HepG2 (cell line): ENCODE results near the gene LAMC1. TPM values are rescaled to one million over a fixed set of nuclear protein-coding genes. Genes with fewer than 3 reads are reported as not detected.

Experiments
- ATAC-seq: fragments of 200-7000 bp; cut with Tn5 transposase; 3 replicates; pipeline ENCODE4 v1.9.1; 2020; ENCODE audit warnings: mild to moderate bottlenecking, moderate library complexity
- BruUV-seq: library from RNA; stranded (reverse); fragments of 400-500 nt; replicated peaks from 2 replicates; lab custom pipeline; 2021; lab: Mats Ljungman, UMichigan
- CTCF ChIA-PET: fragments of 300-600 bp; formaldehyde crosslinking; extraction: SDS; loops from one replicate; lab custom pipeline; 2021; ENCODE audit warnings: low total read pairs, inconsistent platforms, low intra/inter-chr PET ratio; lab: Yijun Ruan, JAX
- POLR2A ChIA-PET: fragments of 350-600 bp; sonication (Branson Sonifier 250); formaldehyde crosslinking; loops from one replicate; lab custom pipeline; 2020; ENCODE audit warnings: antibody characterized with exemption, inconsistent platforms; lab: Yijun Ruan, JAX
- DNase-seq: peaks from one replicate; pipeline ENCODE4 v3.0.0-alpha.2; 2015; ENCODE audit warnings: low spot score
- FAIRE-seq: peaks from 3 replicates; lab custom pipeline; 2011; peaks lifted over from hg19 to GRCh38; lab: Jason Lieb, UNC
- H2AFZ ChIP-seq: one replicate; pipeline ENCODE4 v1.6.1; 2011; ENCODE audit warnings: low read length, inconsistent platforms
- H3K27ac ChIP-seq: fragments of 300-600 bp; 3 replicates; pipeline ENCODE4 v1.8.0; 2011; ENCODE audit warnings: mixed run types, mild to moderate bottlenecking, mixed read lengths, low read length, inconsistent platforms; ENCODE audit not compliant: insufficient read depth; ENCODE audit errors: extremely low read length
- H3K27me3 ChIP-seq, 2 experiments: fragments of 200-600 bp in 1 of 2; 2 replicates in 1 of 2; 3 replicates in 1 of 2; pipeline versions ENCODE4 v1.6.0 to v1.8.0; 2011; ENCODE audit warnings: low read length in 2 of 2, mild to moderate bottlenecking in 2 of 2, moderate library complexity in 2 of 2, inconsistent platforms in 1 of 2; ENCODE audit not compliant: insufficient read depth in 2 of 2, control insufficient read depth in 1 of 2
- H3K36me3 ChIP-seq, 2 experiments: fragments of 200-600 bp in 1 of 2; replicated peaks in 1 of 2; 2 replicates in 1 of 2; 3 replicates in 1 of 2; pipeline versions ENCODE4 v1.5.1 to v1.8.0; 2011; ENCODE audit warnings: low read length in 2 of 2, inconsistent platforms in 1 of 2; ENCODE audit not compliant: insufficient read depth in 2 of 2, control insufficient read depth in 1 of 2
- H3K4me1 ChIP-seq: 2 replicates; pipeline ENCODE4 v1.5.1; 2012; ENCODE audit warnings: low read length, inconsistent platforms; ENCODE audit not compliant: insufficient read depth
- H3K4me2 ChIP-seq: 2 replicates; pipeline ENCODE4 v1.6.0; 2011; ENCODE audit warnings: low read depth, low read length, inconsistent platforms
- H3K4me3 ChIP-seq, 3 experiments: fragments of 200-600 bp in 1 of 3; sonication (generic), shearing (Covaris generic) in 1 of 3; replicated peaks in 1 of 3; 2 replicates each; pipeline ENCODE4 v1.5.1; 2011 to 2016; ENCODE audit warnings: low read length in 3 of 3, inconsistent platforms in 2 of 3, low read depth in 2 of 3, mild to moderate bottlenecking in 2 of 3, control low read depth in 1 of 3, mixed read lengths in 1 of 3; ENCODE audit not compliant: insufficient read depth in 1 of 3
- H3K79me2 ChIP-seq: one replicate; pipeline ENCODE4 v1.6.1; 2011; ENCODE audit warnings: low read length, inconsistent platforms; ENCODE audit not compliant: insufficient read depth
- H3K9ac ChIP-seq: 2 replicates; pipeline ENCODE4 v1.6.0; 2011; ENCODE audit warnings: mild to moderate bottlenecking, low read depth, low read length, inconsistent platforms; ENCODE audit not compliant: insufficient read depth
- H3K9me3 ChIP-seq: 2 replicates; pipeline ENCODE4 v1.5.1; 2012; ENCODE audit warnings: mild to moderate bottlenecking, low read length
- H4K20me1 ChIP-seq: 2 replicates; pipeline ENCODE4 v1.6.0; 2011; ENCODE audit warnings: inconsistent platforms, mild to moderate bottlenecking, low read length, moderate library complexity; ENCODE audit not compliant: insufficient read depth
- KDM1A ChIP-seq: IDR thresholded peaks from 2 replicates; pipeline ENCODE4 v1.6.1; 2016; ENCODE audit warnings: missing compliant biosample characterization
- NFE2L2 ChIP-seq: fragments of 150-350 bp; IDR thresholded peaks from 2 replicates; pipeline ENCODE4 v1.6.1; 2014; ENCODE audit warnings: low read length
- NRL ChIP-seq: sonication (generic); formaldehyde crosslinking; IDR thresholded peaks from 2 replicates; pipeline ENCODE4 v1.5.0; 2020; ENCODE audit warnings: missing genetic modification reagents, mild to moderate bottlenecking, moderate library complexity, borderline replicate concordance
- SALL1 ChIP-seq: sonication (generic); formaldehyde crosslinking; IDR thresholded peaks from 2 replicates; pipeline ENCODE4 v1.8.0; 2022; ENCODE audit warnings: mild to moderate bottlenecking, missing genetic modification reagents
- SIX1 ChIP-seq: sonication (generic); formaldehyde crosslinking; IDR thresholded peaks from 2 replicates; pipeline ENCODE4 v1.4.0; 2020; ENCODE audit warnings: missing genetic modification reagents, borderline replicate concordance
- ZNF205 ChIP-seq: IDR thresholded peaks from 2 replicates; pipeline ENCODE4 v1.6.1; 2018; ENCODE audit warnings: missing biosample characterization, missing genetic modification reagents
- ZNF496 ChIP-seq: sonication (generic); formaldehyde crosslinking; IDR thresholded peaks from 2 replicates; pipeline ENCODE4 v1.8.1; 2023; ENCODE audit warnings: mild to moderate bottlenecking, moderate library complexity, missing genetic modification reagents; ENCODE audit not compliant: insufficient replicate concordance
- ZNF558 ChIP-seq: sonication (generic); formaldehyde crosslinking; IDR thresholded peaks from 2 replicates; pipeline ENCODE4 v1.9.0; 2022; ENCODE audit warnings: mild to moderate bottlenecking, missing genetic modification reagents, borderline replicate concordance
- ZNF781 ChIP-seq: sonication (generic); formaldehyde crosslinking; IDR thresholded peaks from 2 replicates; pipeline ENCODE4 v1.5.1; 2020; ENCODE audit warnings: borderline replicate concordance, mild to moderate bottlenecking, missing genetic modification reagents; ENCODE audit errors: not compliant biosample characterization
- ZNF883 ChIP-seq: sonication (generic); formaldehyde crosslinking; IDR thresholded peaks from 2 replicates; pipeline ENCODE4 v1.5.1; 2020; ENCODE audit warnings: mild to moderate bottlenecking, missing genetic modification reagents; ENCODE audit errors: not compliant biosample characterization
- WGBS: methylation state at CpG from one replicate; pipeline ENCODE4 v1.1.6; 2017; ENCODE audit warnings: low lambda C conversion rate; 5-methylcytosine and 5-hydroxymethylcytosine counted together
- in situ Hi-C: cut with HindIII; loops from 2 replicates; pipeline ENCODE4 v1.10.0; 2017; ENCODE audit warnings: low pct_unique_long_range_greater_than_20kb; ENCODE audit not compliant: extremely low pct_ligation_motif_present
- intact Hi-C: fragments of 100-400 bp; cut with micrococcal nuclease; formaldehyde crosslinking; loops from one replicate; pipeline ENCODE4 v1.10.0; 2022; ENCODE audit not compliant: unreplicated experiment
- polyA plus RNA-seq, 8 experiments: library from polyadenylated mRNA; depleted of rRNA in 3 of 8; stranded (reverse) in 7 of 8; unstranded in 1 of 8; fragments of >200 nt; fragmentation: Illumina TruSeq in 4 of 8; extraction: Trizol in 4 of 8; gene quantifications; 2 replicates each; pipeline versions ENCODE4 v1.2.1 to v1.2.3, GENCODE V29; 2011 to 2016; ENCODE audit warnings: low read depth in 4 of 8, missing spikeins in 1 of 8, mixed read lengths in 1 of 8; ENCODE audit not compliant: insufficient read depth in 1 of 8
- total RNA-seq, 5 experiments: library from RNA; depleted of rRNA; stranded (reverse); fragments of >200 nt; fragmentation: Illumina TruSeq; extraction: Trizol; gene quantifications; 2 replicates each; pipeline ENCODE4 v1.2.3, GENCODE V29; 2016; ENCODE audit warnings: low read depth in 1 of 5
- TF ChIP-seq, protein P1 (sequence below): sonication (generic); formaldehyde crosslinking; IDR thresholded peaks from 2 replicates; pipeline ENCODE4 v1.5.0; 2020; ENCODE audit warnings: mild to moderate bottlenecking, missing genetic modification reagents, borderline replicate concordance
- TF ChIP-seq, protein P2 (sequence below): sonication (generic); formaldehyde crosslinking; IDR thresholded peaks from 2 replicates; pipeline ENCODE4 v1.5.1; 2020; ENCODE audit warnings: missing genetic modification reagents, mild to moderate bottlenecking, borderline replicate concordance
- TF ChIP-seq, protein P3 (sequence below): sonication (generic); formaldehyde crosslinking; IDR thresholded peaks from 2 replicates; pipeline ENCODE4 v1.4.0; 2020; ENCODE audit warnings: mild to moderate bottlenecking, missing genetic modification reagents

The LAMC1 gene
- total and polyA plus RNA-seq, 2 of the 13 experiments (the other 11 are each of a cell fraction or from before 2014, with no cell fraction given), result 58.5 to 137 TPM

- no peaks in the 10 kb centered on the region for H3K36me3 ChIP-seq
- no peaks in the 10 kb centered on the region for H3K79me2 ChIP-seq
- FAIRE-seq, result no peak
- H3K9ac ChIP-seq, result no peak overlapping the region
- CTCF ChIA-PET, result no interaction called here
- H3K27me3 ChIP-seq, result no peaks in the 10 kb centered on the region
- no peak overlapping the region for H3K4me3 ChIP-seq
- H2AFZ ChIP-seq, result no peak overlapping the region
- no TSS peak for BruUV-seq
- H4K20me1 ChIP-seq, result no peaks in the 10 kb centered on the region
- no peak overlapping the region for H3K4me2 ChIP-seq
- H3K27ac ChIP-seq, result no peak overlapping the region
- in situ Hi-C loops, result no loop called here
- intact Hi-C loops, result no loop called here
- H3K9me3 ChIP-seq, result no peaks in the 10 kb centered on the region
- H3K4me1 ChIP-seq, result no peaks in the 10 kb centered on the region
- no peak for DNase-seq
- POLR2A ChIA-PET, result no interaction called here
- TF ChIP-seq ZNF496 (CRISPR knock-in tag) (no peak), SIX1 (no peak), KDM1A (CRISPR knock-in tag) (no peak), NRL (CRISPR knock-in tag) (no peak)
- WGBS, result 6% methylated on average over 3 of the region's 3 CpGs
- ATAC-seq, result no peak
Observed at GRCh38 chr1:183163316-183163715, 140.1 kb downstream of the LAMC1 start.

DNA sequence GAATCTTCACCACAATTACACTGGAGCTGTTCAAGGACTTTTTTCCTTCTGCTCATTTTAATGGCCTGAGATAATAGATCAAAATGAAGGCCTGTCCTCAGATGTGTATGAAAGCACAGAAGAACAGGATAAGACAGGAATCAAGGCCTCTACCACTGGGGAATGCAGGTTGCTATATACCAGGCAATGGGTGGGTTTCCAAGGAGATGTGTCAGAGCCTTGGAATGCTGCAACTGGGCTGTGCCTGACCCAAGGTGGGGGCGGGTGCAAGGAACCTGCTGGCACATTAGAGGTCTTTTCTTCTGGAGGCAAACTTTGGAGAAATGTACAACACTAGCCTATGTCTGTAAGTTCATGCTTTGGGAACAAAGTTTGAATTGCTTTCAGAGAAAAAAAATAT is 141.1 kb downstream of the LAMC1 start:
- no peaks in the 10 kb centered on the region for H3K36me3 ChIP-seq
- intact Hi-C loops, result no loop called here
- no peak overlapping the region for H3K4me2 ChIP-seq
- no peak overlapping the region for H3K9ac ChIP-seq
- ATAC-seq, result no peak
- no peaks in the 10 kb centered on the region for H3K4me1 ChIP-seq
- BruUV-seq, result no TSS peak
- H3K4me3 ChIP-seq, result no peak overlapping the region
- POLR2A ChIA-PET, result no interaction called here
- WGBS, result 0% methylated on average over 1 of the region's 1 CpG
- DNase-seq, result no peak
- H3K27ac ChIP-seq, result no peak overlapping the region
- H2AFZ ChIP-seq, result no peak overlapping the region
- H3K27me3 ChIP-seq, result no peaks in the 10 kb centered on the region
- H3K9me3 ChIP-seq, result no peaks in the 10 kb centered on the region
- CTCF ChIA-PET, result no interaction called here
- in situ Hi-C loops, result no loop called here
- no peak for FAIRE-seq
- H4K20me1 ChIP-seq, result no peaks in the 10 kb centered on the region
- H3K79me2 ChIP-seq, result no peaks in the 10 kb centered on the region
- TF ChIP-seq ZNF781 (no peak), SALL1 (CRISPR knock-in tag) (no peak), ZNF205 (CRISPR knock-in tag) (no peak), ZNF558 (CRISPR knock-in tag) (no peak), NFE2L2 (no peak), ZNF883 (no peak)
- TF ChIP-seq, protein P1, sequence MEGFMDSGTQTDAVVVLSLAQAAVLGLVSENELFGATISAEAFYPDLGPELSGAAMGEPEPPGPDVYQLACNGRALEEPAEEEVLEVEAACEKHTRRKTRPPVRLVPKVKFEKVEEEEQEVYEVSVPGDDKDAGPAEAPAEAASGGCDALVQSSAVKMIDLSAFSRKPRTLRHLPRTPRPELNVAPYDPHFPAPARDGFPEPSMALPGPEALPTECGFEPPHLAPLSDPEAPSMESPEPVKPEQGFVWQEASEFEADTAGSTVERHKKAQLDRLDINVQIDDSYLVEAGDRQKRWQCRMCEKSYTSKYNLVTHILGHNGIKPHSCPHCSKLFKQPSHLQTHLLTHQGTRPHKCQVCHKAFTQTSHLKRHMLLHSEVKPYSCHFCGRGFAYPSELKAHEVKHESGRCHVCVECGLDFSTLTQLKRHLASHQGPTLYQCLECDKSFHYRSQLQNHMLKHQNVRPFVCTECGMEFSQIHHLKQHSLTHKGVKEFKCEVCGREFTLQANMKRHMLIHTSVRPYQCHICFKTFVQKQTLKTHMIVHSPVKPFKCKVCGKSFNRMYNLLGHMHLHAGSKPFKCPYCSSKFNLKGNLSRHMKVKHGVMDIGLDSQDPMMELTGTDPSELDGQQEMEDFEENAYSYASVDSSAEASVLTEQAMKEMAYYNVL (CRISPR knock-in tag), result no peak
- TF ChIP-seq, protein P2, sequence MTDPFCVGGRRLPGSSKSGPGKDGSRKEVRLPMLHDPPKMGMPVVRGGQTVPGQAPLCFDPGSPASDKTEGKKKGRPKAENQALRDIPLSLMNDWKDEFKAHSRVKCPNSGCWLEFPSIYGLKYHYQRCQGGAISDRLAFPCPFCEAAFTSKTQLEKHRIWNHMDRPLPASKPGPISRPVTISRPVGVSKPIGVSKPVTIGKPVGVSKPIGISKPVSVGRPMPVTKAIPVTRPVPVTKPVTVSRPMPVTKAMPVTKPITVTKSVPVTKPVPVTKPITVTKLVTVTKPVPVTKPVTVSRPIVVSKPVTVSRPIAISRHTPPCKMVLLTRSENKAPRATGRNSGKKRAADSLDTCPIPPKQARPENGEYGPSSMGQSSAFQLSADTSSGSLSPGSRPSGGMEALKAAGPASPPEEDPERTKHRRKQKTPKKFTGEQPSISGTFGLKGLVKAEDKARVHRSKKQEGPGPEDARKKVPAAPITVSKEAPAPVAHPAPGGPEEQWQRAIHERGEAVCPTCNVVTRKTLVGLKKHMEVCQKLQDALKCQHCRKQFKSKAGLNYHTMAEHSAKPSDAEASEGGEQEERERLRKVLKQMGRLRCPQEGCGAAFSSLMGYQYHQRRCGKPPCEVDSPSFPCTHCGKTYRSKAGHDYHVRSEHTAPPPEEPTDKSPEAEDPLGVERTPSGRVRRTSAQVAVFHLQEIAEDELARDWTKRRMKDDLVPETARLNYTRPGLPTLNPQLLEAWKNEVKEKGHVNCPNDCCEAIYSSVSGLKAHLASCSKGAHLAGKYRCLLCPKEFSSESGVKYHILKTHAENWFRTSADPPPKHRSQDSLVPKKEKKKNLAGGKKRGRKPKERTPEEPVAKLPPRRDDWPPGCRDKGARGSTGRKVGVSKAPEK (CRISPR knock-in tag), result no peak
- TF ChIP-seq, protein P3, sequence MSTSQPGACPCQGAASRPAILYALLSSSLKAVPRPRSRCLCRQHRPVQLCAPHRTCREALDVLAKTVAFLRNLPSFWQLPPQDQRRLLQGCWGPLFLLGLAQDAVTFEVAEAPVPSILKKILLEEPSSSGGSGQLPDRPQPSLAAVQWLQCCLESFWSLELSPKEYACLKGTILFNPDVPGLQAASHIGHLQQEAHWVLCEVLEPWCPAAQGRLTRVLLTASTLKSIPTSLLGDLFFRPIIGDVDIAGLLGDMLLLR (CRISPR knock-in tag), result no peak
